Stimulated activated CD8-positive, alpha-beta memory T cell treated with anti-CD3 and anti-CD28 coated beads, Interleukin-4, amount 100 ng/mL, for 1 hour (primary cell): ENCODE data around the gene PYROXD2.
"Not testable (repeated sequence)": the region's sequence is repeated elsewhere in the genome, so short reads cannot be mapped to it uniquely, and the experiment has no call there.

Experiments used
- DNase-seq, 2 donors: peaks; one replicate each; pipeline ENCODE4 v3.0.0-alpha.2; 2020; ENCODE audit warnings: low read depth in 2 of 2, low spot score in 1 of 2

The PYROXD2 gene

GRCh38 chr10:98368644-98369043 is 46.3 kb downstream of the PYROXD2 start:
- DNase-seq: no peak

DNA sequence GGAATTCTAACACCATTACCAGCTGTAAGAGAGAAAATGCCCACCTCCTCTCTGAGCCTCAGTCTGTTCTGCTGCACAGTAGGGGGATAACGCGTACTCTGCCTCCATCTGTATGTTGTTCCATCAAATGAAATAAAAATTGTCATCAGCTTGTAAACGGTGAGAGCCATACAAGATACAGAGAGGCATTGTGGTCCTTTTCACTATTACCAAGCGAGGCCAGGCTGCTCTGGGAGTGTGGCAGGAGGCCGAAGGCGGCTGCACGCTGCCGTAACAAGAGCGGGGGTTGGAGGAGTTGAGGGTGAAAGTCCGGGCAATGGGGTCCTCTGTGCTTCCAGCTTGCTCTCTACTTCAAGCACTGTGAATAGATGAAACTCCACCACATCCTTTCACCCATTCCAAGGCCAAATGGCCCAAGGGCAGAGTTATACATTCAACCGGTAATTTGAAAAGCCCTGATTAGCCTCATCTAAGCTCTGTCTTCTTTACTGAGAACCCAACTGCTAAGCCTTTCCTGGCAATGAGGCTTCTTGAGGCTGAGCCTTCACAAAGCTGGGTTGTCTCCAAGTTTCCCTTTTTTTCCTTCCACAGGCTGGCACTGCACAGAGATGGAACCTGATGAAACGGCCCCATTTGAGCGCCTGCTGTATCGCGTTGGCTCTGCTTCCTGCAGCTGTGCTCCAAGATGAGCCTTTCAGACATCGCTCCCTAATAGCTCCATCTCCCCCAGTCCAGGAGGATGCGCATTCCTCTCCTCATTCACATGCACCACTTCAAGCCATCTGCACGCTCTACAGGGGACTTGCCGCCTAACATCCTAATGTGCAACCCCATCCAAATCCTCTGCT is 47.2 kb downstream of the PYROXD2 start:
- DNase-seq: no peak

DNA sequence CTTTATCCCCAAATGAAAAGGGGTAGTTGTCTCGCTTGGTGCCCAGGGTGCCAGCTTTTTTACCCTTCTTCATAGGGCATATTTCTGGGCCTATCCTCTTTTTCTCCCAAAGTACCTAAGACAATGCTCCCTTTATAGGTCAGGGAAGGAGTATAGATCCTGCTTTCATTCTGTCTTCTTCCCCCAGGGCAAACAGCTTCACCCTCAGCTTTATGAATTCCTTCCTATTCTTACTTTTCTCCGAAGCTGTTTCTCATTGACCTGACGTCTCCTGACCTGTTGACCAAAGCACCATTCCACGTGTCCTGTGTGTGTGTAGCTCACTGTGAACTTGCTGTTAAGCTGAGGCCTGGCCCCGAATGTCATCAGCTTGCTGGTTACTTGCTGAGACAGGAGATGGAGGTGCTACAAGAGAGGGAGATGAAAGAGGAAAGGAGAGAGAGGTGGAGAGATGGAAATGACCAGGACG is 48.9 kb downstream of the PYROXD2 start:
- DNase-seq: no peak

GRCh38 chr10:98365406-98366061 is 49.4 kb downstream of the PYROXD2 start:
- DNase-seq: no peak

DNA sequence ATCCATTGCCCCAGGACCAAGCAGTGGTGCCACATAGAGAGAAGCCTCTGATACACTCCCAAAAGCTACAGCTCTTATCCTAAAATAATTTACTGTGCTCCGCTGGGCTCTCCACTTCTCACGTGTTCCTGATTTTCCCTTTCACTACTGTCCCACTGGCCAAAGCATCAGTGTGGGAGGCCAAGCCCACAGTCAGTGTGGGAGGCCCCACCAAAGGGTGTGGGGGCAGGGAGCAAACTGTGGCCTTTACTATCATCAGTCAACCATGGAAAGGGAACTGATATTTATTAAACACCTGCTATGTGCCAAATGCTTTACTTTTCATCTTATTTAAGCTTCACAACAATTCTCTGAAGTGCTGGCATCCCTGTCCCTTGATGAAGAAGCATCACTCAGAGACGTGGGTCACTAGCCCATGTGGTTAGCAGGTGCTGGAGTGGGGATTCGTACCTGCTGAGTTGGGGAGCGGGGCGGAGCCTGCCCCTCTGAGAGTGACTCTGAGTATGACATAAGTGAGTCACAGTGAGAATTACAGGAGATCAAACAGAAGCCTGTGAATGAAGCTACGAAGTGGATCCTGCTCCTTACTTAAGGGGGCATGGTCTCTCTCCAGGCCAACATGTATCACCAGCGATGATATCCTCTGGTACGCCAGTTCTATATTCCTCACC is 50.4 kb downstream of the PYROXD2 start:
- DNase-seq: no peak

- no peak for DNase-seq
Observed at GRCh38 chr10:98363220-98363619, 51.8 kb downstream of the PYROXD2 start.

- DNase-seq: no peak
Observed at GRCh38 chr10:98361131-98362025, 53.6 kb downstream of the PYROXD2 start.

- DNase-seq: no peak
Observed at GRCh38 chr10:98357194-98357822, 57.7 kb downstream of the PYROXD2 start.

DNA sequence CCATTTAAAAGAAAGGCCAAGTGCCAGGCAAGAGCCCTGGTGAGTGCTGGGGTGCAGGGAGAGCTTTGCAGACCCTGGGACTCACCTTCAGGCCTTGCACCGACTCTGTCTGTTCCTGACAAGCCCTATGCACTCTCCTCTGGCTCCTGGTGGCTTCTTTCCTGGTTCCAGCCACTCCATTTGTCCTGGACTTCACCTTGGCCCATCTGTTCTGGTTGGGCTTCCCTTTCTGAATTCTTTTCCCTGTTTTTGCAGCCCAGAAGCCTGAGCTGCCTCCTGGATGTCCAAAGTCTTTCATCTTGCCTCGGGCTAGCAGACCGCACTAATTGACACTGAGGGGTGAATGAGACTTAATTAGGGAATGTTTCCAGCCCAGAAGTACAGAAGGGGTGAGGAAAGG is 60.5 kb downstream of the PYROXD2 start:
- no peak for DNase-seq

DNA sequence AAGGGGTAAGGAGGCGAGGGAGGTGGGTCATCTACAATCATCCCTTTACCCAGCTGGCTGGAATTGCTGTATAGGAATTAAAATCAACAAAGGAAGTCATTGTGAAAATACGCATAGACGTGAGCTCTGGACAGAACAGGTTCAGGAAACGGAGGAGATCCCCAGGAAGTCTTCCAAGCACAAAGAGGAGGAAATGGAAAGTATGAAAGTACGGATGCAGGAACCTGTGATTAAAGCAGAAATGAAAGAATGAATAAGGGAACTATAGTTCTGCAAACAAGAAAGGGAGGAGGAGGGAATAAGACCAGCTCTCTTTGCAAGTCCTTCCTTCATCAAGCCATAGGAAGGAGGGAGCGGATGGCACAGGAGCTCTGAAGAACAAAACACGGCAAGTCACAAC is 61.8 kb downstream of the PYROXD2 start:
- no peak for DNase-seq

DNA sequence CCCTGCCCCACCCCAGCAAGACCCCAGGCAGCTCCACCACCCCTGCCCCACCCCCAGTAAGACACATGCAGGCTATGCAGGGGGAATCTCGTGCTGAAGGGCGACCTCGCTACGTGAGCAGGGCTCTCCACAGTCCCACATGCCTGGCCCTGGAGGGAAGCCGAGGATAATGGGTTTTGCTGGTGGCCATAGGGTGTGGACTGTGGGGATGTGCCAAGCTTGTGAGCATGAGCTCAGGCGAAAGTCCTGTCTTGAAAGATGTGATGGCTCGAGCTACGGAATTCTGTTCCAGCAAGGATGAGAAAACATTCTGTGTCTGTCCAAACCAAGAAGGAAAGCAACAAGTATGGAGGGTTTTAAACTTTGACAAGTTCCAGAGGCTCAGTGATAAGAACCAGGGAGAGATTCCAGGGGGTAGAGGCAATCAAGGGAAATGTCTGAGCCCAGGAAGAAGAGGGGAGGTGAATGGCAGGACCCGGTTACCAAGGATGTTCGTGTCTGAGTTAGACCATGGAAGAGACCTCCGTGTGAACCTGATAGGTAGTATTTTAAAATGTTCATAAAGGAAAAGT is 63.1 kb downstream of the PYROXD2 start:
- no peak for DNase-seq

- DNase-seq: no peak
Observed at GRCh38 chr10:98349508-98349922, 65.5 kb downstream of the PYROXD2 start.

- no peak for DNase-seq
Observed at GRCh38 chr10:98346847-98347246, 68.1 kb downstream of the PYROXD2 start.

DNA sequence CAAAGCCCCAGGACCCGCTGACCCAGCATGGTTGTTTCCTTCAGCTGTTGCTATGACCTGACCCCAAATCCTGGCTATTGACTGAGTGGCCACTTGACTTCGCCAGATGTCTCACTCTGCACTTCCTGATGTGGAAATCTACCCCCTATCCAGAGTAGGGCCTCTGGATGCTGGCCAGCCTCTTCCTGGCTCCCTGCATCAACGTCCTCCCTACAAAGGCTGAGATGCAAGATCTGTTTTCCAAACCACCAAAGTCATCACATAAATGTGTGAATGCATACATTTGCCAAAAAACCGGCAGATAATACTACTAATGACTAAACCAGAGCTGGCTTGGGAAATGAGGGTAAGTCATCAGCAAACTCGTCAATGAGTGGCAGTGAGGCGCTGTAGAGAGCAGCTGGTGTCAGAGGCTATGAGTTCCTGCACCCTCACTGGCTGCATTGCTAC is 70.4 kb downstream of the PYROXD2 start:
- DNase-seq: no peak

DNA sequence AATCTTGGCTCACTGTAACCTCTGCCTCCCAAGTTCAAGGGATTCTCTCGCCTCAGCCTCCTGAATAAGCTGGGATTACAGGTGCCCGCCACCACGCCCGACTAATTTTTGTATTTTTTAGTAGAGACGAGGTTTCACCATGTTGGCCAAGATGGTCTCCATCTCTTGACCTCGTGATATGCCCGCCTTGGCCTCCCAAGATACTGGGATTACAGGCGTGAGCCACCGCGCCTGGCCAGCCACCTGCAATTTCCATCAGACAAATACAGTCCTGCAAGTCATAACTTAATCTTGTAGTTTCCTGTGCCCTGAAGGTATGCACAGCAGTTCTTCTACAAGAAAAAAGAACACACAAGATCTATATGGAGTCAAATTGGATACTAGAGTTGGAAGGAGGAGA is 73.3 kb downstream of the PYROXD2 start:
- not testable (repeated sequence) for DNase-seq

DNA sequence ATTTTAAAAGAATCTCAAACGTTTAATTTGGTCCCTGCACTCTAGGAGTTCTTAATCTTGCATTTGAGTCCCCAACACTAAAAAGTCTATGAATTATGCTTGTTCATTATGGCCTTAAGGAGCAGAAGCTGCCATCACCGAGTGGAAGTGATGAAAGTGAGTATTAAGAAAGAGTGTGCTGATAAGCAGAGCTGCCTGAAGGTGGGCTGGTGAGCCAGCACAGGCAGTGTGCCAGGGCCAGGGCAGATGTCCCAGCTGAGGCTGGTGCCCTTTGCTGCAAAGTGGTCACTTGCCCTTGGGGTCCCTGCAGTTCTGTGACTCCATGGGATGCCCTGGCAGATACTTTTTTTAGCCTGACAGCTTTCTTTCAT is 74.1 kb downstream of the PYROXD2 start:
- DNase-seq: no peak

- no peak for DNase-seq
Observed at GRCh38 chr10:98340261-98340939, 74.6 kb downstream of the PYROXD2 start.

DNA sequence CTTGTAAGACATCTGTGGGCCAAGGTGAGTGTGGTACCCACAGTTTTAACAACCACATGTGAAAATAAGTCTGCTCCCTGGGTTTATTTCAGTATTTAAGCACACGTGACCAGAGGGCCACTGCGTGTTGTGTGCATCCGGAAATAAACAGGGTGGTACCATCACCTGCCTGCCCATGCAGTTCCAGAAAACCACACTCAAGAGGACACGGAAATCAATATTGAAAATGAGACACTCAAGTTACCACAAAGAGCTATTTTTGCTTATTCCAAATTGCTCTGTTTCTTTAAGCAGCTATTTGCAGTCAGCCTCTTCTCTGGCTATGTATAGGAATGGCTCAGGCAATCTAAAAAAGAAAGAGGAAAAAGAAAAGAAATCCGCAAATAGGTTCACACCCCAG is 75.2 kb downstream of the PYROXD2 start:
- DNase-seq: no peak

- no peak for DNase-seq
Observed at GRCh38 chr10:98338896-98339295, 76.1 kb downstream of the PYROXD2 start.

GRCh38 chr10:98338318-98338717 is 76.7 kb downstream of the PYROXD2 start:
- DNase-seq: no peak
